MCF 10A (cell line): ENCODE results near the gene MTREX. TPM values are rescaled to one million over a fixed set of nuclear protein-coding genes. Genes with fewer than 3 reads are reported as not detected.

Experiments used
- BruUV-seq: library from RNA; stranded (reverse); fragments of 400-500 nt; replicated peaks from 2 replicates; lab custom pipeline; 2021; lab: Mats Ljungman, UMichigan
- CTCF ChIA-PET: fragments of 300-600 bp; sonication (Branson Sonifier 250); formaldehyde crosslinking; extraction: SDS; loops from one replicate; lab custom pipeline; 2021; ENCODE audit warnings: antibody characterized with exemption, inconsistent platforms; lab: Yijun Ruan, JAX
- POLR2A ChIA-PET: fragments of 300-600, 350-650 bp; sonication (Branson Sonifier 250); formaldehyde crosslinking; extraction: SDS; loops from one replicate; lab custom pipeline; 2020; ENCODE audit warnings: antibody characterized with exemption, inconsistent platforms; lab: Yijun Ruan, JAX
- DNase-seq: peaks from one replicate; pipeline ENCODE4 v3.0.0-alpha.2; 2018; ENCODE audit not compliant: unreplicated experiment
- H3K27ac Mint-ChIP-seq: one replicate; pipeline ENCODE4 v1.8.0; 2022; ENCODE audit warnings: mild to moderate bottlenecking, low read depth, mixed read lengths; ENCODE audit not compliant: unreplicated experiment
- H3K27me3 Mint-ChIP-seq: one replicate; pipeline ENCODE4 v1.8.0; 2022; ENCODE audit warnings: mixed read lengths; ENCODE audit not compliant: insufficient read depth, unreplicated experiment
- H3K36me3 Mint-ChIP-seq: one replicate; pipeline ENCODE4 v1.8.0; 2022; ENCODE audit warnings: mild to moderate bottlenecking, moderate library complexity, mixed read lengths; ENCODE audit not compliant: insufficient read depth, unreplicated experiment
- H3K4me1 Mint-ChIP-seq: one replicate; pipeline ENCODE4 v1.8.0; 2022; ENCODE audit warnings: mixed read lengths; ENCODE audit not compliant: insufficient read depth, unreplicated experiment
- H3K4me3 Mint-ChIP-seq: one replicate; pipeline ENCODE4 v1.8.0; 2022; ENCODE audit warnings: mild to moderate bottlenecking, moderate library complexity, mixed read lengths; ENCODE audit not compliant: unreplicated experiment
- H3K9me3 Mint-ChIP-seq: one replicate; pipeline ENCODE4 v1.8.0; 2022; ENCODE audit warnings: mixed read lengths; ENCODE audit not compliant: unreplicated experiment
- CTCF ChIP-seq: fragments of 200-600 bp; IDR thresholded peaks from one replicate; pipeline ENCODE4 v1.8.0; 2022; ENCODE audit warnings: antibody characterized with exemption, mild to moderate bottlenecking; ENCODE audit not compliant: unreplicated experiment
- intact Hi-C: fragments of 100-400 bp; cut with micrococcal nuclease; formaldehyde crosslinking; loops from 2 replicates; pipeline ENCODE4 v1.14.1; 2022
- total RNA-seq: library from RNA; stranded (reverse); gene quantifications from 2 replicates; pipeline ENCODE4 v1.2.3, GENCODE V29; 2022

Gene MTREX
- total RNA-seq, 1 experiment from 2014 or later: 118 TPM

- no peak overlapping the region for H3K4me3 Mint-ChIP-seq
- peaks cover 17% of the 10 kb centered on the region for H3K4me1 Mint-ChIP-seq
- intact Hi-C loops: no loop called here
- no peak for TF ChIP-seq CTCF
- no peaks in the 10 kb centered on the region for H3K27me3 Mint-ChIP-seq
- ChIA-PET POLR2A (interaction anchor here (0.6 kb wide), 1 partner anchor 400 kb away, joined by 9 read pairs; no protein-coding TSS in a partner anchor), CTCF (interaction anchor here (0.8 kb wide), 1 partner anchor 250 kb away, joined by 3 read pairs; no protein-coding TSS in a partner anchor)
- H3K9me3 Mint-ChIP-seq: no peaks in the 10 kb centered on the region
- DNase-seq: no peak
- BruUV-seq: no TSS peak
- peaks cover 4% of the 10 kb centered on the region for H3K36me3 Mint-ChIP-seq
- no peak overlapping the region for H3K27ac Mint-ChIP-seq
Measured at GRCh38 chr5:55441954-55442353, 134.2 kb downstream of the MTREX start.

GRCh38 chr5:55445791-55446190 is 138.0 kb downstream of the MTREX start:
- intact Hi-C loops: no loop called here
- no peak overlapping the region for H3K4me3 Mint-ChIP-seq
- no peak for DNase-seq
- H3K9me3 Mint-ChIP-seq: no peaks in the 10 kb centered on the region
- ChIA-PET CTCF (interaction anchor here (0.5 kb wide), 1 partner anchor 8 kb away, joined by 3 read pairs; no protein-coding TSS in a partner anchor), POLR2A (no interaction called here)
- H3K27ac Mint-ChIP-seq: no peak overlapping the region
- H3K36me3 Mint-ChIP-seq: peaks cover under 1% of the 10 kb centered on the region
- no TSS peak for BruUV-seq
- TF ChIP-seq CTCF: no peak
- H3K4me1 Mint-ChIP-seq: no peaks in the 10 kb centered on the region
- no peaks in the 10 kb centered on the region for H3K27me3 Mint-ChIP-seq

- H3K9me3 Mint-ChIP-seq: no peaks in the 10 kb centered on the region
Measured at GRCh38 chr5:55446640-55447351, 139.0 kb downstream of the MTREX start.

More at GRCh38 chr5:55446640-55447351, 139.0 kb downstream of the MTREX start:
- no peak overlapping the region for H3K27ac Mint-ChIP-seq
- BruUV-seq: no TSS peak
- no peak overlapping the region for H3K4me3 Mint-ChIP-seq
- no peak for DNase-seq
- no peaks in the 10 kb centered on the region for H3K27me3 Mint-ChIP-seq
- no peak for TF ChIP-seq CTCF
- CTCF ChIA-PET: interaction anchor here (0.6 to 0.9 kb wide), 2 partner anchors 45 to 103 kb away, joined by 3 to 4 read pairs; no protein-coding TSS in a partner anchor
- intact Hi-C loops: no loop called here
- no peaks in the 10 kb centered on the region for H3K4me1 Mint-ChIP-seq
- peaks cover 6% of the 10 kb centered on the region for H3K36me3 Mint-ChIP-seq
- POLR2A ChIA-PET: interaction anchor here (0.7 kb wide), 1 partner anchor 8 kb away, joined by 3 read pairs; no protein-coding TSS in a partner anchor
